Panc1 (cell line): ENCODE data around the gene ADGRB3. TPM values are rescaled to one million over a fixed set of nuclear protein-coding genes. Genes with fewer than 3 reads are reported as not detected.

Source experiments
- ATAC-seq: fragments of 200-7000 bp; cut with Tn5 transposase; 2 replicates; pipeline ENCODE4 v1.9.1; 2020; ENCODE audit warnings: mild to moderate bottlenecking, moderate library complexity
- BruUV-seq: library from RNA; stranded (reverse); fragments of 400-500 nt; replicated peaks from 2 replicates; lab custom pipeline; 2021; lab: Mats Ljungman, UMichigan
- CTCF ChIA-PET: fragments of 300-600 bp; sonication (Branson Sonifier 250); formaldehyde crosslinking; loops from one replicate; lab custom pipeline; 2022; ENCODE audit warnings: antibody characterized with exemption; lab: Charles Lee
- POLR2A ChIA-PET: fragments of 300-600 bp; sonication (Branson Sonifier 250); formaldehyde crosslinking; loops from one replicate; lab custom pipeline; 2022; ENCODE audit warnings: antibody characterized with exemption; lab: Charles Lee
- DNase-seq: peaks from one replicate; pipeline ENCODE4 v3.0.0-alpha.2; 2010; ENCODE audit warnings: low read depth, low spot score
- H3K27ac ChIP-seq: 2 replicates; pipeline ENCODE4 v1.5.1; 2011; ENCODE audit warnings: mild to moderate bottlenecking, low read length, inconsistent platforms
- H3K27me3 ChIP-seq: fragments of 200-500 bp; sonication (Bioruptor generic); 2 replicates; pipeline ENCODE4 v1.6.0; 2014; ENCODE audit warnings: low read length, inconsistent platforms; ENCODE audit not compliant: control insufficient read depth, insufficient read depth
- H3K36me3 ChIP-seq: fragments of 200-500 bp; sonication (Bioruptor generic); 2 replicates; pipeline ENCODE4 v1.5.1; 2014; ENCODE audit warnings: inconsistent platforms, mild to moderate bottlenecking, low read length, moderate library complexity; ENCODE audit not compliant: control insufficient read depth, insufficient read depth
- H3K4me1 ChIP-seq: 2 replicates; pipeline ENCODE4 v1.5.1; 2011; ENCODE audit warnings: inconsistent platforms, mild to moderate bottlenecking, low read length, moderate library complexity; ENCODE audit not compliant: control insufficient read depth, insufficient read depth
- H3K4me3 ChIP-seq, 2 experiments: 2 replicates each; pipeline ENCODE4 v1.5.1; 2011 to 2012; ENCODE audit warnings: low read depth in 2 of 2, low read length in 2 of 2, mild to moderate bottlenecking in 2 of 2, inconsistent platforms in 1 of 2, moderate library complexity in 1 of 2
- H3K9me3 ChIP-seq: fragments of 200-500 bp; sonication (Bioruptor generic); 2 replicates; pipeline ENCODE4 v1.5.1; 2014; ENCODE audit warnings: low read depth, mild to moderate bottlenecking, inconsistent platforms, low read length, moderate library complexity; ENCODE audit not compliant: control insufficient read depth, insufficient read depth
- CTCF ChIP-seq: fragments of 450-650 bp; IDR thresholded peaks from 2 replicates; pipeline ENCODE4 v1.5.1; 2017; ENCODE audit warnings: mild to moderate bottlenecking
- POLR2AphosphoS5 ChIP-seq: IDR thresholded peaks from 2 replicates; pipeline ENCODE4 v1.6.1; 2012; ENCODE audit warnings: mild to moderate bottlenecking, low read depth, low read length, moderate library complexity
- SIN3A ChIP-seq: IDR thresholded peaks from 2 replicates; pipeline ENCODE4 v1.6.1; 2012; ENCODE audit warnings: low read depth, mild to moderate bottlenecking, low read length, moderate library complexity, borderline replicate concordance; ENCODE audit not compliant: insufficient read depth
- TCF7L2 ChIP-seq: IDR thresholded peaks from 2 replicates; pipeline ENCODE4 v1.6.1; 2011; ENCODE audit warnings: mild to moderate bottlenecking, low read depth, low read length, inconsistent platforms
- in situ Hi-C: cut with HindIII; loops from 2 replicates; pipeline ENCODE4 v1.10.0; 2016; ENCODE audit warnings: low sequenced_read_pairs, low pct_unique_long_range_greater_than_20kb
- intact Hi-C: fragments of 100-400 bp; cut with micrococcal nuclease; formaldehyde crosslinking; loops from one replicate; pipeline ENCODE4 v1.10.0; 2022; ENCODE audit not compliant: unreplicated experiment
- total RNA-seq: library from RNA; stranded (reverse); gene quantifications from one replicate; pipeline ENCODE4 v1.2.1, GENCODE V29; 2021; ENCODE audit not compliant: unreplicated experiment
- TF ChIP-seq, protein P1 (sequence below), 2 experiments: IDR thresholded peaks; 2 replicates each; pipeline ENCODE4 v1.6.1; 2011 to 2012; ENCODE audit warnings: low read depth in 2 of 2, control low read depth in 1 of 2, low read length in 1 of 2, mild to moderate bottlenecking in 1 of 2, moderate library complexity in 1 of 2; ENCODE audit not compliant: insufficient read depth in 1 of 2

The ADGRB3 gene
- total RNA-seq, 1 experiment from 2014 or later, result 0.10 TPM

DNA sequence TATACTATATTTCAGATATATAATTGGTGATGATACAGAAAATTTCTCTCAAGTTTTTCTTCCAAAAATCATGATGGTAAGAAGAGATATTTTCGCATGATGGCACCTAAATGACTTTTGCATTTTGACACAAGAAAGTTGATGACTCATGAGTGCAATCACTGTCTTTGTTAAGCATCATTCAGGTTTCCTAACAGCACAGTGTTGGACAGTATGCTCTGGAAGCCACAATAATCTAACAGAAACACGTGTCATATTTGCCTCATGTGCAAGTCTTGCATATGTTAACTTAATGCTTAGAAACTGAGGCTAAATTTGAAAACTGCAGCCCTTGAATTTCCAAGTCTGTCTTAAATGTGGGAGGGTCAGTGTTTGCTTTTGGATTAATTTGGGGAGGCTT is 628.2 kb downstream of the ADGRB3 start:
- Histone ChIP-seq H3K4me1 (no peaks in the 10 kb centered on the region), H3K9me3 (0 out of 2 replicates have a peak, but pooled peaks cover 5% of the 10 kb centered on the region), H3K27me3 (no peaks in the 10 kb centered on the region), H3K4me3 (no peak overlapping the region), H3K36me3 (no peaks in the 10 kb centered on the region), H3K27ac (no peak overlapping the region)
- ATAC-seq, result no peak
- CTCF ChIA-PET, result no interaction called here
- no TSS peak for BruUV-seq
- TF ChIP-seq, protein P1, sequence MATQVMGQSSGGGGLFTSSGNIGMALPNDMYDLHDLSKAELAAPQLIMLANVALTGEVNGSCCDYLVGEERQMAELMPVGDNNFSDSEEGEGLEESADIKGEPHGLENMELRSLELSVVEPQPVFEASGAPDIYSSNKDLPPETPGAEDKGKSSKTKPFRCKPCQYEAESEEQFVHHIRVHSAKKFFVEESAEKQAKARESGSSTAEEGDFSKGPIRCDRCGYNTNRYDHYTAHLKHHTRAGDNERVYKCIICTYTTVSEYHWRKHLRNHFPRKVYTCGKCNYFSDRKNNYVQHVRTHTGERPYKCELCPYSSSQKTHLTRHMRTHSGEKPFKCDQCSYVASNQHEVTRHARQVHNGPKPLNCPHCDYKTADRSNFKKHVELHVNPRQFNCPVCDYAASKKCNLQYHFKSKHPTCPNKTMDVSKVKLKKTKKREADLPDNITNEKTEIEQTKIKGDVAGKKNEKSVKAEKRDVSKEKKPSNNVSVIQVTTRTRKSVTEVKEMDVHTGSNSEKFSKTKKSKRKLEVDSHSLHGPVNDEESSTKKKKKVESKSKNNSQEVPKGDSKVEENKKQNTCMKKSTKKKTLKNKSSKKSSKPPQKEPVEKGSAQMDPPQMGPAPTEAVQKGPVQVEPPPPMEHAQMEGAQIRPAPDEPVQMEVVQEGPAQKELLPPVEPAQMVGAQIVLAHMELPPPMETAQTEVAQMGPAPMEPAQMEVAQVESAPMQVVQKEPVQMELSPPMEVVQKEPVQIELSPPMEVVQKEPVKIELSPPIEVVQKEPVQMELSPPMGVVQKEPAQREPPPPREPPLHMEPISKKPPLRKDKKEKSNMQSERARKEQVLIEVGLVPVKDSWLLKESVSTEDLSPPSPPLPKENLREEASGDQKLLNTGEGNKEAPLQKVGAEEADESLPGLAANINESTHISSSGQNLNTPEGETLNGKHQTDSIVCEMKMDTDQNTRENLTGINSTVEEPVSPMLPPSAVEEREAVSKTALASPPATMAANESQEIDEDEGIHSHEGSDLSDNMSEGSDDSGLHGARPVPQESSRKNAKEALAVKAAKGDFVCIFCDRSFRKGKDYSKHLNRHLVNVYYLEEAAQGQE (IDR thresholded peaks at IDR 0.05; ENCODE audit: insufficient read depth in 1 of 2, low read depth in 2 of 2, low read length in 1 of 2), result no peak
- TF ChIP-seq CTCF (no peak), SIN3A (no peak), POLR2AphosphoS5 (no peak), TCF7L2 (no peak)
- intact Hi-C loops (no loop called here), in situ Hi-C loops (no loop called here)
- no peak for DNase-seq
- POLR2A ChIA-PET, result no interaction called here

DNA sequence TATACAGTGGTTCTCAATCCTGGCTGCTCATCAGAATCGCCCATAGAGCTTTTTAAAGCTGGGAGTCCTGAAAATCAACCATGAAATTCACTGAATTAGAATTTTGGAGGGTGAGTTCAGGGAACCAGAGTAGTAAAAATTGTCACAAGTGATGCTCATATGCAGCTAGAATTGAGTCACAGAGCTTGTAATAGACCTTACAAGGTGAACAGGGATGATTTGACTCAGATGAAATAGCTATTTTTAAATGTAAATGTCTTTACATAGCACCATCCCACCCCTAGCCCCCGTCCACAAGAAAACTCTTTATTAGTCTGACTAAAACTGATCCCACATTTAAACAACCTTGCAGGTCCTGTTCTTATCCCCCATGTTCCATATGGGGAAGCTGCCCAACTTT is 630.0 kb downstream of the ADGRB3 start:
- Histone ChIP-seq H3K4me3 (no peak overlapping the region), H3K4me1 (no peaks in the 10 kb centered on the region), H3K27ac (no peak overlapping the region), H3K9me3 (0 out of 2 replicates have a peak, but pooled peaks cover 5% of the 10 kb centered on the region), H3K36me3 (no peaks in the 10 kb centered on the region), H3K27me3 (no peaks in the 10 kb centered on the region)
- BruUV-seq, result no TSS peak
- ATAC-seq (no peak), DNase-seq (no peak)
- POLR2A ChIA-PET, result no interaction called here
- CTCF ChIA-PET, result no interaction called here
- intact Hi-C loops, result no loop called here
- no peak for TF ChIP-seq SIN3A
- TF ChIP-seq, protein P1 (IDR thresholded peaks at IDR 0.05; ENCODE audit: insufficient read depth in 1 of 2, low read depth in 2 of 2, low read length in 1 of 2), result no peak
- TF ChIP-seq TCF7L2, result no peak
- no peak for TF ChIP-seq POLR2AphosphoS5
- TF ChIP-seq CTCF, result no peak
- in situ Hi-C loops, result no loop called here
